Ovary (tissue), 10 donors: ENCODE results near the gene ASPM. TPM values are rescaled to one million over a fixed set of nuclear protein-coding genes. Genes with fewer than 3 reads are reported as not detected.

ENCODE experiments used
- DNase-seq, 5 donors: peaks; one replicate each; pipeline ENCODE4 v3.0.0-alpha.2; 2019 to 2020
- H3K27ac ChIP-seq, 2 donors: fragments of 200-600 bp; one replicate each; pipeline versions ENCODE4 v1.5.1 to v1.8.0; 2019 to 2022
- H3K27me3 ChIP-seq: fragments of 200-600 bp; one replicate; pipeline ENCODE4 v1.8.0; 2022
- H3K36me3 ChIP-seq: fragments of 200-600 bp; sonication (generic); one replicate; pipeline ENCODE4 v1.5.1; 2019
- H3K4me1 ChIP-seq: one replicate; pipeline ENCODE4 v1.8.1; 2013; ENCODE audit warnings: mild to moderate bottlenecking, moderate library complexity; ENCODE audit not compliant: insufficient read depth
- H3K4me3 ChIP-seq: fragments of 200-600 bp; sonication (generic); one replicate; pipeline ENCODE4 v1.5.1; 2017
- H3K9me3 ChIP-seq, 2 donors: fragments of 200-600 bp in 1 of 2; sonication (generic) in 1 of 2; one replicate each; pipeline versions ENCODE4 v1.5.1 to v1.8.1; 2013 to 2019; ENCODE audit warnings: mild to moderate bottlenecking in 1 of 2, moderate library complexity in 1 of 2
- CTCF ChIP-seq, 3 donors: fragments of 450-650 bp in 2 of 3; fragments of 200-600 bp in 1 of 3; IDR thresholded peaks; one replicate each; pipeline versions ENCODE4 v1.5.1 to v1.8.0; 2016 to 2022; ENCODE audit warnings: antibody characterized with exemption in 3 of 3, mild to moderate bottlenecking in 1 of 3
- EP300 ChIP-seq: sonication (generic); formaldehyde crosslinking; IDR thresholded peaks from one replicate; pipeline ENCODE4 v1.6.1; 2017; ENCODE audit warnings: antibody characterized with exemption
- POLR2A ChIP-seq: fragments of 450-650 bp; IDR thresholded peaks from one replicate; pipeline ENCODE4 v1.6.1; 2017; ENCODE audit warnings: antibody characterized with exemption, mild to moderate bottlenecking, moderate library complexity
- WGBS, 3 donors: extraction: QIAGEN DNeasy Blood & Tissue Kit in 1 of 3; methylation state at CpG; one replicate each; pipeline versions ENCODE4 v1.1.5 to v1.1.7; 2013 to 2017; 5-methylcytosine and 5-hydroxymethylcytosine counted together
- intact Hi-C, 4 donors: fragments of 100-400 bp; cut with DNase I; formaldehyde crosslinking; loops; one replicate each; pipeline versions ENCODE4 v1.11.0 to v1.15.1; 2022 to 2023
- long read RNA-seq, 3 donors: library from polyadenylated mRNA in 2 of 3; unstranded in 2 of 3; transcript quantifications; one replicate each; pipeline ENCODE4 v2.0.0 and lab custom pipeline, GENCODE V29; 2021 to 2026
- polyA plus RNA-seq, 2 donors: library from polyadenylated mRNA; stranded (reverse); fragments of 200-250 nt in 1 of 2; fragments of 350-450 nt in 1 of 2; fragmentation: Illumina TruSeq in 1 of 2; extraction: RNeasy Lipid Tissue Mini Kit (QIAGEN cat#74804) in 1 of 2; gene quantifications; one replicate each; pipeline ENCODE4 v1.2.3, GENCODE V29; 2013 to 2014
- total RNA-seq, 7 donors: library from RNA; depleted of rRNA in 2 of 7; stranded (reverse); fragments of >200 nt in 2 of 7; fragmentation: NEBNext Ultra II Directional in 3 of 7; extraction: Animal tissue kit (Norgen Biotek cat#: 25700) in 3 of 7; gene quantifications; one replicate each; pipeline versions ENCODE4 v1.1.0 to v1.2.4, GENCODE V29; 2016 to 2023
- donor health status: DM: no; HTN: no; CAD: no; lungs with moderate emphysema.
- donor health status: DM: no; HTN: no; CAD: no.
- donor health status: Bipolar disorder and iron deficiency.
- donor health status: DM: yes; HTN: yes; CAD: no.
- donor health status: DM: no; HTN: no; CAD: no.
- donor health status: DM: yes; HTN: yes; CAD: no.

Gene ASPM
- under 1 TPM; 0.10 to 0.89 (median 0.33) TPM for total RNA-seq
- under 1 TPM; 0.31 to 0.75 TPM for polyA plus RNA-seq
- long read RNA-seq, donor 1: 0 reads
- long read RNA-seq, donor 2, partial matches to known transcripts: 8 of 8 reads
- long read RNA-seq, donor 2, other reads (novel, unspliced or antisense): 0 of 8 reads
- long read RNA-seq, donor 3: 0 reads

GRCh38 chr1:197146101-197147095 is at the start of gene ASPM:
ASPM (minus strand) TSS chr1:197146669; CDS start chr1:197146437, 232 bp downstream.
- Histone ChIP-seq H3K36me3 (no peaks in the 10 kb centered on the region), H3K4me1 (peaks cover 2% of the 10 kb centered on the region), H3K9me3 (no peaks in the 10 kb centered on the region), H3K4me3 (peak within 1 kb of the TSS; percentile 61), H3K27ac (no peak within 1 kb of the TSS), H3K27me3 (no peaks in the 10 kb centered on the region)
- no peak for TF ChIP-seq EP300
- TF ChIP-seq CTCF (IDR thresholded peaks at IDR 0.05): no peak
- TF ChIP-seq POLR2A: no peak
- 0% methylated on average over 65 to 67 of the region's 67 CpGs for WGBS, 3 donors
- DNase-seq: peak; percentile 91 to 96 (median 93)
- intact Hi-C loops: no loop called here

GRCh38 chr1:197195100-197195499 is 48.6 kb upstream of the ASPM start:
- intact Hi-C loops: no loop called here
- Histone ChIP-seq H3K9me3 (no peaks in the 10 kb centered on the region), H3K27ac (no peak overlapping the region), H3K36me3 (no peaks in the 10 kb centered on the region), H3K4me3 (no peak overlapping the region), H3K4me1 (peaks cover 2% of the 10 kb centered on the region), H3K27me3 (no peaks in the 10 kb centered on the region)
- no peak for TF ChIP-seq POLR2A
- TF ChIP-seq CTCF (IDR thresholded peaks at IDR 0.05): no peak
- TF ChIP-seq EP300: no peak
- DNase-seq: no peak

GRCh38 chr1:197184190-197184589 is 37.7 kb upstream of the ASPM start:
- intact Hi-C loops: loop anchor here in 1 of 4 donors (10.0 kb wide), 1 partner anchor 741 kb away; no protein-coding TSS in a partner anchor
- no peaks in the 10 kb centered on the region for H3K27me3 ChIP-seq
- no peaks in the 10 kb centered on the region for H3K4me1 ChIP-seq
- no peaks in the 10 kb centered on the region for H3K9me3 ChIP-seq
- H3K4me3 ChIP-seq: no peak overlapping the region
- TF ChIP-seq CTCF (IDR thresholded peaks at IDR 0.05) (no peak), POLR2A (no peak), EP300 (no peak)
- H3K36me3 ChIP-seq: no peaks in the 10 kb centered on the region
- H3K27ac ChIP-seq: no peak overlapping the region
- WGBS, 3 donors: 95 to 98% (median 96%) methylated on average over 1 of the region's 1 CpG
- no peak for DNase-seq

GRCh38 chr1:197183195-197183748 is 36.8 kb upstream of the ASPM start:
- Histone ChIP-seq H3K27me3 (no peaks in the 10 kb centered on the region), H3K9me3 (no peaks in the 10 kb centered on the region), H3K36me3 (no peaks in the 10 kb centered on the region), H3K27ac (no peak overlapping the region), H3K4me3 (no peak overlapping the region), H3K4me1 (no peaks in the 10 kb centered on the region)
- TF ChIP-seq CTCF (IDR thresholded peaks at IDR 0.05): no peak
- no peak for TF ChIP-seq POLR2A
- TF ChIP-seq EP300: no peak
- intact Hi-C loops: loop anchor here in 1 of 4 donors (10.0 kb wide), 1 partner anchor 742 kb away; no protein-coding TSS in a partner anchor
- 87 to 92% (median 91%) methylated on average over 5 of the region's 5 CpGs for WGBS, 3 donors
- no peak for DNase-seq
